Stimulated activated CD8-positive, alpha-beta memory T cell treated with anti-CD3 and anti-CD28 coated beads, Interleukin-12 subunit alpha, Interleukin-12 subunit beta, amount 100 ng/mL, for 4 hours (primary cell): ENCODE measurements around the gene HSPB9.
A peak's percentile ranks its signal among the peaks of the same experiment; 100 is the strongest.
"Not testable (repeated sequence)": the region's sequence is repeated elsewhere in the genome, so short reads cannot be mapped to it uniquely, and the experiment has no call there.

Experiments
- DNase-seq: peaks from one replicate; pipeline ENCODE4 v3.0.0-alpha.2; 2020; ENCODE audit warnings: low read depth

HSPB9 gene

GRCh38 chr17:42120161-42120769, 2.3 kb upstream of the HSPB9 start:
- no peak for DNase-seq

GRCh38 chr17:42120770-42121769, 1.5 kb upstream of the HSPB9 start, which contains the start of gene KAT2A:
TSS of gene KAT2A (minus strand) at chr17:42121367. CDS start at chr17:42121304, 63 bp downstream.
- DNase-seq, result peak; percentile 68

- no peak for DNase-seq
These were observed 1.7 kb downstream of the HSPB9 start for GRCh38 chr17:42124256-42124655.

- DNase-seq, result no peak
These were observed 3.0 kb downstream of the HSPB9 start for GRCh38 chr17:42125565-42125964.

- DNase-seq, result no peak
These were observed 4.2 kb downstream of the HSPB9 start for GRCh38 chr17:42126836-42127235.

GRCh38 chr17:42127414-42127813, 4.8 kb downstream of the HSPB9 start:
- DNase-seq, result no peak

- no peak for DNase-seq
These were observed 6.7 kb downstream of the HSPB9 start for GRCh38 chr17:42129109-42129837.

GRCh38 chr17:42130310-42130936, 7.8 kb downstream of the HSPB9 start:
- DNase-seq, result no peak

GRCh38 chr17:42131232-42131631, 8.6 kb downstream of the HSPB9 start:
- no peak for DNase-seq

GRCh38 chr17:42131981-42132432, 9.4 kb downstream of the HSPB9 start:
- no peak for DNase-seq

- no peak for DNase-seq
These were observed 10.3 kb downstream of the HSPB9 start for GRCh38 chr17:42132941-42133340.

- DNase-seq, result no peak
These were observed 10.9 kb downstream of the HSPB9 start for GRCh38 chr17:42133461-42134041.

- no peak for DNase-seq
These were observed 12.5 kb downstream of the HSPB9 start for GRCh38 chr17:42135151-42135550.

- no peak for DNase-seq
These were observed 13.4 kb downstream of the HSPB9 start for GRCh38 chr17:42135664-42136653.

- DNase-seq, result no peak
These were observed 14.0 kb downstream of the HSPB9 start for GRCh38 chr17:42136654-42137051.

GRCh38 chr17:42138749-42139492, 16.3 kb downstream of the HSPB9 start:
- DNase-seq, result no peak

- DNase-seq, result not testable (repeated sequence)
These were observed 18.1 kb downstream of the HSPB9 start for GRCh38 chr17:42140690-42141089.

GRCh38 chr17:42141382-42141781, 18.8 kb downstream of the HSPB9 start:
- no peak for DNase-seq

- DNase-seq, result no peak
These were observed 19.8 kb downstream of the HSPB9 start for GRCh38 chr17:42142371-42142896.
